A673 (cell line): ENCODE measurements around the gene SYT14.

Experiments
- EZH2 ChIP-seq: fragments of 200-600 bp; sonication (generic); IDR thresholded peaks from 2 replicates; pipeline ENCODE4 v1.6.1; 2017; ENCODE audit warnings: borderline replicate concordance, low read depth, mild to moderate bottlenecking, mixed read lengths, antibody characterized with exemption, low read length; ENCODE audit not compliant: poor library complexity, severe bottlenecking
- TF ChIP-seq, protein P1 (sequence below): fragments of 300-800, 200-600 bp; sonication (generic); conservative IDR thresholded peaks from 2 replicates; pipeline ENCODE4 v1.5.1; 2017; ENCODE audit warnings: low read depth, mild to moderate bottlenecking, antibody characterized with exemption, low read length, moderate library complexity, mixed read lengths

DNA sequence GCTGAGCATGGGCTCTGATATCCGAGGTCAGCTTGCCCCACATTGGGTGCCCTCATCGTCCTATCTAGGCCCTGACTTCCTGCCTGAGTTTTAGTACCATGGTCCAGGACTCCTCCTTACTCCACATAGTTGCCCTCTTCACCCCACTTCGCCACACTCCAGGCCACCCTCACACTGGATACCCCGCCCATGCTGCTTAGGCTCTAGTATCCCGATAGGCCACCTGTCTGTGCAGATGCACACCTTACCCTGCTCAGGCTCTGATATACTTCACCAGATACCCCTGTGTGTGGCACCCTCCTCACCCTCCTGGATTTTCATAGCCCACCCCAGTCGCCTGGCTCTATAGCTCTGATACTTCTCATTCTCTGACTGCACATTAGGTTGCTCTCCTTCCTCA lies 149.0 kb downstream of the SYT14 start:
- TF ChIP-seq, protein P1, sequence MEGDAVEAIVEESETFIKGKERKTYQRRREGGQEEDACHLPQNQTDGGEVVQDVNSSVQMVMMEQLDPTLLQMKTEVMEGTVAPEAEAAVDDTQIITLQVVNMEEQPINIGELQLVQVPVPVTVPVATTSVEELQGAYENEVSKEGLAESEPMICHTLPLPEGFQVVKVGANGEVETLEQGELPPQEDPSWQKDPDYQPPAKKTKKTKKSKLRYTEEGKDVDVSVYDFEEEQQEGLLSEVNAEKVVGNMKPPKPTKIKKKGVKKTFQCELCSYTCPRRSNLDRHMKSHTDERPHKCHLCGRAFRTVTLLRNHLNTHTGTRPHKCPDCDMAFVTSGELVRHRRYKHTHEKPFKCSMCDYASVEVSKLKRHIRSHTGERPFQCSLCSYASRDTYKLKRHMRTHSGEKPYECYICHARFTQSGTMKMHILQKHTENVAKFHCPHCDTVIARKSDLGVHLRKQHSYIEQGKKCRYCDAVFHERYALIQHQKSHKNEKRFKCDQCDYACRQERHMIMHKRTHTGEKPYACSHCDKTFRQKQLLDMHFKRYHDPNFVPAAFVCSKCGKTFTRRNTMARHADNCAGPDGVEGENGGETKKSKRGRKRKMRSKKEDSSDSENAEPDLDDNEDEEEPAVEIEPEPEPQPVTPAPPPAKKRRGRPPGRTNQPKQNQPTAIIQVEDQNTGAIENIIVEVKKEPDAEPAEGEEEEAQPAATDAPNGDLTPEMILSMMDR, result no peak
- TF ChIP-seq EZH2, result no peak
